ENCODE data around the gene AURKB. TPM values are rescaled to one million over a fixed set of nuclear protein-coding genes. Genes with fewer than 3 reads are reported as not detected.
"Not testable (repeated sequence)": the region's sequence is repeated elsewhere in the genome, so short reads cannot be mapped to it uniquely, and the experiment has no call there.

The AURKB gene
- total RNA-seq, 4 donors from 2014 or later, result 3.7 to 18.2 (median 9.5) TPM

GRCh38 chr17:8220783-8221662, 10.6 kb upstream of the AURKB start:
- peak; percentile 92 to 94 for DNase-seq (ENCODE audit: low spot score in 2 of 2)
- H3K9me3 ChIP-seq, result no peaks in the 10 kb centered on the region
- WGBS, result under 1% methylated on average over 45 of the region's 45 CpGs
- TF ChIP-seq CTCF (IDR thresholded peaks at IDR 0.05), result no peak
- no peak for TF ChIP-seq EP300 (IDR thresholded peaks at IDR 0.05)
- TF ChIP-seq POLR2AphosphoS5 (IDR thresholded peaks at IDR 0.05), result peak in 2 of 3 donors; percentile 61 to 71
- TF ChIP-seq POLR2A (IDR thresholded peaks at IDR 0.05), result no peak
- no peaks in the 10 kb centered on the region for H3K27me3 ChIP-seq
- no peaks in the 10 kb centered on the region for H3K36me3 ChIP-seq
- H3K27ac ChIP-seq, result peak overlapping the region; percentile 90
- H3K4me1 ChIP-seq, result peaks cover 23% of the 10 kb centered on the region
- H3K4me3 ChIP-seq, result peak overlapping the region; percentile 59

GRCh38 chr17:8214000-8214399, 3.6 kb upstream of the AURKB start:
- not testable (repeated sequence) for DNase-seq (ENCODE audit: low spot score in 2 of 2); H3K4me3 ChIP-seq; H3K4me1 ChIP-seq; H3K27ac ChIP-seq; H3K36me3 ChIP-seq; H3K27me3 ChIP-seq; H3K9me3 ChIP-seq
- 93% methylated on average over 15 of the region's 15 CpGs for WGBS

- 81% methylated on average over 14 of the region's 14 CpGs for WGBS
- H3K27me3 ChIP-seq, result no peaks in the 10 kb centered on the region
- H3K4me1 ChIP-seq, result peaks cover 10% of the 10 kb centered on the region
- TF ChIP-seq CTCF (IDR thresholded peaks at IDR 0.05) (no peak), EP300 (IDR thresholded peaks at IDR 0.05) (no peak), POLR2A (IDR thresholded peaks at IDR 0.05) (no peak), POLR2AphosphoS5 (IDR thresholded peaks at IDR 0.05) (no peak)
- H3K27ac ChIP-seq, result no peak overlapping the region
- H3K4me3 ChIP-seq, result no peak overlapping the region
- no peak for DNase-seq (ENCODE audit: low spot score in 2 of 2)
- H3K9me3 ChIP-seq, result no peaks in the 10 kb centered on the region
- H3K36me3 ChIP-seq, result no peaks in the 10 kb centered on the region
These were observed 2.2 kb upstream of the AURKB start for GRCh38 chr17:8212312-8213180.

- H3K4me3 ChIP-seq, result peak overlapping the region; percentile 57
- 19% methylated on average over 22 of the region's 22 CpGs for WGBS
- no peaks in the 10 kb centered on the region for H3K36me3 ChIP-seq
- no peaks in the 10 kb centered on the region for H3K27me3 ChIP-seq
- no peak for DNase-seq (ENCODE audit: low spot score in 2 of 2)
- peaks cover 12% of the 10 kb centered on the region for H3K4me1 ChIP-seq
- no peaks in the 10 kb centered on the region for H3K9me3 ChIP-seq
- peak overlapping the region; percentile 74 for H3K27ac ChIP-seq
- no peak for TF ChIP-seq CTCF (IDR thresholded peaks at IDR 0.05)
- no peak for TF ChIP-seq EP300 (IDR thresholded peaks at IDR 0.05)
- no peak for TF ChIP-seq POLR2A (IDR thresholded peaks at IDR 0.05)
- TF ChIP-seq POLR2AphosphoS5 (IDR thresholded peaks at IDR 0.05), result no peak
These were observed 535 bp upstream of the AURKB start for GRCh38 chr17:8210761-8211458.

GRCh38 chr17:8206536-8206935, 3.8 kb downstream of the AURKB start:
- 87% methylated on average over 12 of the region's 12 CpGs for WGBS
- peaks cover 12% of the 10 kb centered on the region for H3K4me1 ChIP-seq
- TF ChIP-seq CTCF (IDR thresholded peaks at IDR 0.05), result no peak
- TF ChIP-seq POLR2AphosphoS5 (IDR thresholded peaks at IDR 0.05), result no peak
- TF ChIP-seq POLR2A (IDR thresholded peaks at IDR 0.05), result no peak
- no peak for TF ChIP-seq EP300 (IDR thresholded peaks at IDR 0.05)
- H3K27me3 ChIP-seq, result no peaks in the 10 kb centered on the region
- no peak for DNase-seq (ENCODE audit: low spot score in 2 of 2)
- H3K27ac ChIP-seq, result no peak overlapping the region
- no peak overlapping the region for H3K4me3 ChIP-seq
- H3K9me3 ChIP-seq, result no peaks in the 10 kb centered on the region
- no peaks in the 10 kb centered on the region for H3K36me3 ChIP-seq
